ENCODE measurements around the gene NACAD. TPM values are rescaled to one million over a fixed set of nuclear protein-coding genes. Genes with fewer than 3 reads are reported as not detected.
A peak's percentile ranks its signal among the peaks of the same experiment; 100 is the strongest.

NACAD gene
- total RNA-seq, 1 donor from 2014 or later = 21.6 TPM

- Histone ChIP-seq H3K4me2 (ENCODE audit: low read length) (no peak overlapping the region), H3K4me1 (ENCODE audit: insufficient read depth, low read length) (peaks cover 11% of the 10 kb centered on the region), H3K27ac (ENCODE audit: low read depth, low read length) (no peak overlapping the region), H3K36me3 (ENCODE audit: insufficient read depth, low read length) (peaks cover 48% of the 10 kb centered on the region), H3K79me2 (ENCODE audit: insufficient read depth, low read length) (peaks cover 80% of the 10 kb centered on the region), H2AFZ (ENCODE audit: low read depth, low read length) (no peak overlapping the region), H3K27me3 (ENCODE audit: insufficient read depth, low read length) (no peaks in the 10 kb centered on the region), H3K9me3 (ENCODE audit: insufficient read depth, low read depth, low read length) (no peaks in the 10 kb centered on the region), H3K4me3 (ENCODE audit: insufficient read depth, low read depth, low read length) (no peak overlapping the region), H4K20me1 (ENCODE audit: insufficient read depth, low read length) (peaks cover 71% of the 10 kb centered on the region), H3K9ac (ENCODE audit: low read length) (no peak overlapping the region)
- TF ChIP-seq CTCF (IDR thresholded peaks at IDR 0.05; ENCODE audit: insufficient read depth, low read depth, low read length) (no peak), EZH2 (IDR thresholded peaks at IDR 0.05; ENCODE audit: insufficient read depth, low read length) (no peak)
- FAIRE-seq (no peak), DNase-seq (ENCODE audit: low read depth) (no peak)
- no peaks in the 10 kb centered on the region for H3K9me3 Mint-ChIP-seq (ENCODE audit: unreplicated experiment)
- peaks cover 6% of the 10 kb centered on the region for H3K36me3 Mint-ChIP-seq (ENCODE audit: low read depth, unreplicated experiment)
- no peaks in the 10 kb centered on the region for H3K27me3 Mint-ChIP-seq (ENCODE audit: low read depth, unreplicated experiment)
- H3K27ac Mint-ChIP-seq (ENCODE audit: unreplicated experiment) = no peak overlapping the region
- H3K4me1 Mint-ChIP-seq (ENCODE audit: low read depth, unreplicated experiment) = peaks cover 14% of the 10 kb centered on the region
- H3K4me3 Mint-ChIP-seq (ENCODE audit: unreplicated experiment) = peak overlapping the region; percentile 60
These were observed 18.6 kb upstream of the NACAD start for GRCh38 chr7:45107356-45107755.

GRCh38 chr7:45106820-45107219, 18.1 kb upstream of the NACAD start:
- Mint-ChIP-seq H3K4me1 (ENCODE audit: low read depth, unreplicated experiment) (peaks cover 14% of the 10 kb centered on the region), H3K36me3 (ENCODE audit: low read depth, unreplicated experiment) (peaks cover 6% of the 10 kb centered on the region), H3K9me3 (ENCODE audit: unreplicated experiment) (no peaks in the 10 kb centered on the region), H3K27ac (ENCODE audit: unreplicated experiment) (no peak overlapping the region), H3K27me3 (ENCODE audit: low read depth, unreplicated experiment) (no peaks in the 10 kb centered on the region), H3K4me3 (ENCODE audit: unreplicated experiment) (no peak overlapping the region)
- H3K27me3 ChIP-seq (ENCODE audit: insufficient read depth, low read length) = no peaks in the 10 kb centered on the region
- peaks cover 80% of the 10 kb centered on the region for H3K79me2 ChIP-seq (ENCODE audit: insufficient read depth, low read length)
- no peak overlapping the region for H2AFZ ChIP-seq (ENCODE audit: low read depth, low read length)
- no peak for TF ChIP-seq CTCF (IDR thresholded peaks at IDR 0.05; ENCODE audit: insufficient read depth, low read depth, low read length)
- TF ChIP-seq EZH2 (IDR thresholded peaks at IDR 0.05; ENCODE audit: insufficient read depth, low read length) = no peak
- peaks cover 51% of the 10 kb centered on the region for H3K36me3 ChIP-seq (ENCODE audit: insufficient read depth, low read length)
- H3K4me2 ChIP-seq (ENCODE audit: low read length) = no peak overlapping the region
- H4K20me1 ChIP-seq (ENCODE audit: insufficient read depth, low read length) = peaks cover 76% of the 10 kb centered on the region
- H3K9ac ChIP-seq (ENCODE audit: low read length) = no peak overlapping the region
- H3K9me3 ChIP-seq (ENCODE audit: insufficient read depth, low read depth, low read length) = no peaks in the 10 kb centered on the region
- no peak for FAIRE-seq
- DNase-seq (ENCODE audit: low read depth) = no peak
- H3K27ac ChIP-seq (ENCODE audit: low read depth, low read length) = no peak overlapping the region
- H3K4me3 ChIP-seq (ENCODE audit: insufficient read depth, low read depth, low read length) = no peak overlapping the region
- H3K4me1 ChIP-seq (ENCODE audit: insufficient read depth, low read length) = peaks cover 8% of the 10 kb centered on the region

- H3K36me3 Mint-ChIP-seq (ENCODE audit: low read depth, unreplicated experiment) = peaks cover 6% of the 10 kb centered on the region
- Histone ChIP-seq H3K9me3 (ENCODE audit: insufficient read depth, low read depth, low read length) (no peaks in the 10 kb centered on the region), H3K79me2 (ENCODE audit: insufficient read depth, low read length) (peaks cover 71% of the 10 kb centered on the region), H3K9ac (ENCODE audit: low read length) (peak overlapping the region; percentile 10), H3K4me2 (ENCODE audit: low read length) (no peak overlapping the region), H3K36me3 (ENCODE audit: insufficient read depth, low read length) (peaks cover 58% of the 10 kb centered on the region), H4K20me1 (ENCODE audit: insufficient read depth, low read length) (peaks cover 84% of the 10 kb centered on the region), H3K4me3 (ENCODE audit: insufficient read depth, low read depth, low read length) (no peak overlapping the region), H3K4me1 (ENCODE audit: insufficient read depth, low read length) (peaks cover 6% of the 10 kb centered on the region), H2AFZ (ENCODE audit: low read depth, low read length) (no peak overlapping the region), H3K27ac (ENCODE audit: low read depth, low read length) (no peak overlapping the region), H3K27me3 (ENCODE audit: insufficient read depth, low read length) (no peaks in the 10 kb centered on the region)
- no peak for DNase-seq (ENCODE audit: low read depth)
- H3K4me1 Mint-ChIP-seq (ENCODE audit: low read depth, unreplicated experiment) = peaks cover 14% of the 10 kb centered on the region
- FAIRE-seq = no peak
- H3K27me3 Mint-ChIP-seq (ENCODE audit: low read depth, unreplicated experiment) = no peaks in the 10 kb centered on the region
- no peak overlapping the region for H3K27ac Mint-ChIP-seq (ENCODE audit: unreplicated experiment)
- TF ChIP-seq CTCF (IDR thresholded peaks at IDR 0.05; ENCODE audit: insufficient read depth, low read depth, low read length) = no peak
- TF ChIP-seq EZH2 (IDR thresholded peaks at IDR 0.05; ENCODE audit: insufficient read depth, low read length) = no peak
- no peaks in the 10 kb centered on the region for H3K9me3 Mint-ChIP-seq (ENCODE audit: unreplicated experiment)
- H3K4me3 Mint-ChIP-seq (ENCODE audit: unreplicated experiment) = no peak overlapping the region
These were observed 16.9 kb upstream of the NACAD start for GRCh38 chr7:45105588-45106188.

Data from astrocyte (in vitro differentiated cells and primary cell).